Calu3 (cell line): ENCODE data around the gene CEP162. TPM values are rescaled to one million over a fixed set of nuclear protein-coding genes. Genes with fewer than 3 reads are reported as not detected.
"Not testable (repeated sequence)": the region's sequence is repeated elsewhere in the genome, so short reads cannot be mapped to it uniquely, and the experiment has no call there.

Experiments used
- BruUV-seq: library from RNA; stranded (reverse); fragments of 400-500 nt; replicated peaks from 2 replicates; lab custom pipeline; 2021; lab: Mats Ljungman, UMichigan
- CTCF ChIA-PET: fragments of 300-600 bp; sonication (Branson Sonifier 250); formaldehyde crosslinking; loops from one replicate; lab custom pipeline; 2022; ENCODE audit warnings: antibody characterized with exemption; lab: Charles Lee
- DNase-seq: peaks from one replicate; pipeline ENCODE4 v3.0.0; 2022
- H3K27ac Mint-ChIP-seq: one replicate; pipeline ENCODE4 v1.8.0; 2022; ENCODE audit warnings: mixed read lengths; ENCODE audit not compliant: unreplicated experiment
- H3K27me3 Mint-ChIP-seq: one replicate; pipeline ENCODE4 v1.8.0; 2022; ENCODE audit warnings: mixed read lengths; ENCODE audit not compliant: unreplicated experiment
- H3K36me3 Mint-ChIP-seq: one replicate; pipeline ENCODE4 v1.8.0; 2022; ENCODE audit warnings: mild to moderate bottlenecking, moderate library complexity, mixed read lengths; ENCODE audit not compliant: insufficient read depth, unreplicated experiment
- H3K4me1 Mint-ChIP-seq: one replicate; pipeline ENCODE4 v1.8.0; 2022; ENCODE audit warnings: mild to moderate bottlenecking, low read depth, mixed read lengths; ENCODE audit not compliant: unreplicated experiment
- H3K4me3 Mint-ChIP-seq: one replicate; pipeline ENCODE4 v1.8.0; 2022; ENCODE audit warnings: mild to moderate bottlenecking, low read depth, moderate library complexity, mixed read lengths; ENCODE audit not compliant: unreplicated experiment
- H3K9me3 Mint-ChIP-seq: one replicate; pipeline ENCODE4 v1.8.0; 2022; ENCODE audit warnings: low read depth, mixed read lengths; ENCODE audit not compliant: unreplicated experiment
- intact Hi-C: fragments of 100-400 bp; cut with micrococcal nuclease; formaldehyde crosslinking; loops from one replicate; pipeline ENCODE4 v1.10.0; 2022; ENCODE audit not compliant: unreplicated experiment
- total RNA-seq: library from RNA; stranded (reverse); gene quantifications from 2 replicates; pipeline ENCODE4 v1.2.3, GENCODE V29; 2022
- TF ChIP-seq, protein P1 (sequence below): fragments of 200-600 bp; IDR thresholded peaks from one replicate; pipeline ENCODE4 v1.8.0; 2022; ENCODE audit warnings: antibody characterized with exemption; ENCODE audit not compliant: unreplicated experiment

Gene CEP162
- total RNA-seq, 1 experiment from 2014 or later = 8.2 TPM

GRCh38 chr6:84086056-84086455 is 141.4 kb downstream of the CEP162 start:
- CTCF ChIA-PET = no interaction called here
- no peaks in the 10 kb centered on the region for H3K36me3 Mint-ChIP-seq
- no TSS peak for BruUV-seq
- no peak overlapping the region for H3K4me3 Mint-ChIP-seq
- intact Hi-C loops = no loop called here
- no peaks in the 10 kb centered on the region for H3K27me3 Mint-ChIP-seq
- H3K4me1 Mint-ChIP-seq = peaks cover 13% of the 10 kb centered on the region
- TF ChIP-seq, protein P1, sequence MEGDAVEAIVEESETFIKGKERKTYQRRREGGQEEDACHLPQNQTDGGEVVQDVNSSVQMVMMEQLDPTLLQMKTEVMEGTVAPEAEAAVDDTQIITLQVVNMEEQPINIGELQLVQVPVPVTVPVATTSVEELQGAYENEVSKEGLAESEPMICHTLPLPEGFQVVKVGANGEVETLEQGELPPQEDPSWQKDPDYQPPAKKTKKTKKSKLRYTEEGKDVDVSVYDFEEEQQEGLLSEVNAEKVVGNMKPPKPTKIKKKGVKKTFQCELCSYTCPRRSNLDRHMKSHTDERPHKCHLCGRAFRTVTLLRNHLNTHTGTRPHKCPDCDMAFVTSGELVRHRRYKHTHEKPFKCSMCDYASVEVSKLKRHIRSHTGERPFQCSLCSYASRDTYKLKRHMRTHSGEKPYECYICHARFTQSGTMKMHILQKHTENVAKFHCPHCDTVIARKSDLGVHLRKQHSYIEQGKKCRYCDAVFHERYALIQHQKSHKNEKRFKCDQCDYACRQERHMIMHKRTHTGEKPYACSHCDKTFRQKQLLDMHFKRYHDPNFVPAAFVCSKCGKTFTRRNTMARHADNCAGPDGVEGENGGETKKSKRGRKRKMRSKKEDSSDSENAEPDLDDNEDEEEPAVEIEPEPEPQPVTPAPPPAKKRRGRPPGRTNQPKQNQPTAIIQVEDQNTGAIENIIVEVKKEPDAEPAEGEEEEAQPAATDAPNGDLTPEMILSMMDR = no peak
- no peaks in the 10 kb centered on the region for H3K9me3 Mint-ChIP-seq
- no peak for DNase-seq
- no peak overlapping the region for H3K27ac Mint-ChIP-seq

- CTCF ChIA-PET, BruUV-seq, DNase-seq, H3K4me3 Mint-ChIP-seq, H3K36me3 Mint-ChIP-seq, intact Hi-C loops, H3K27me3 Mint-ChIP-seq, H3K27ac Mint-ChIP-seq, H3K9me3 Mint-ChIP-seq: not testable (repeated sequence)
- H3K4me1 Mint-ChIP-seq = peaks cover 13% of the 10 kb centered on the region
Measured at GRCh38 chr6:84084705-84085104, 142.7 kb downstream of the CEP162 start.

DNA sequence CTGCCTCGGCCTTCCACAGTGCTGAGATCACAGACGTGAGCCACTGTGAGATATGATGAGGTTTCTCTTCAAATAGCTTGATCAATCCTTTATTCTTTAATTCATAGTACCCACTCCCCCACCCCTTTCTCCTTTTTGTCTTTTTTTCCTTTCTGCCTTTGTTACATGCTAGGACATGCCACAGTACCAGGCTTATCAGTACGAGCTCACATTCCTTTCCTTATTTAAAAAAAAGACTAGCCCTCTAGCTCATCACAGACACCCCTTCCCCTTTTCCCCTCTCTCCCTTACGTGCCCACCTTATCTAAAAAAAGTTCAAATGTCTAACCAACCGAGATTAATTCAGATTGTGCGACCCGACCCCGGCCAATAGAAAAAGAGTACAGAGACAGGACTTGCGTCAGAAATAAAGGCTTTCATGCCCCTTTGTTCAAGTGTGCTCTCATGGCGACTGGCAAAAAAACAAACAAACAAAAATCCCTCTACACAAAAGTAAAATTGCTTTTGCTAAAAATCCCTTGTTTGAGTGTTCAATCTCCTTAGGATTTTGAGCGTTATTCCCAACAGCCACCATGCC is 144.7 kb downstream of the CEP162 start:
- DNase-seq = no peak
- Mint-ChIP-seq H3K4me1 (peaks cover 12% of the 10 kb centered on the region), H3K27ac (no peak overlapping the region), H3K36me3 (no peaks in the 10 kb centered on the region), H3K9me3 (no peaks in the 10 kb centered on the region), H3K27me3 (no peaks in the 10 kb centered on the region), H3K4me3 (no peak overlapping the region)
- no TSS peak for BruUV-seq
- CTCF ChIA-PET = no interaction called here
- intact Hi-C loops = no loop called here
- TF ChIP-seq, protein P1 = no peak

DNA sequence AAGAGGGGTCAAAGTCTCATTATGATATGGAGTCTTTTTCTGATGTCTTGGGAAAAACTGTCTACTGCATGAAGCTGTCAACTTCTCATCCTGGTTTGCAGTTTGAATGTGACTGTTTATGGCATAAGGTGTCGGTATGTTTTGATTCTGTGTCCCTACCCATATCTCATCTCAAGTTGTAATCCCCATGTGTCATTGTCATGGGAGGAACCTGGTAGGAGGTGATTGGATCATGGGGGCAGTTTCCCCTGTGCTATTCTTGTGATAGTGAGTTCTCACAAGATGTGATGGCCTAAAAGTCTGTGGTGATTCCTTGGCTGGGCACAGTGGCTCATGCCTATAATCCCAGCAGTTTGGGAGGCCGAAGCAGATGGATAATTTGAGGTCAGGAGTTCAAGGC is 146.2 kb downstream of the CEP162 start:
- H3K4me1 Mint-ChIP-seq = no peaks in the 10 kb centered on the region

DNA sequence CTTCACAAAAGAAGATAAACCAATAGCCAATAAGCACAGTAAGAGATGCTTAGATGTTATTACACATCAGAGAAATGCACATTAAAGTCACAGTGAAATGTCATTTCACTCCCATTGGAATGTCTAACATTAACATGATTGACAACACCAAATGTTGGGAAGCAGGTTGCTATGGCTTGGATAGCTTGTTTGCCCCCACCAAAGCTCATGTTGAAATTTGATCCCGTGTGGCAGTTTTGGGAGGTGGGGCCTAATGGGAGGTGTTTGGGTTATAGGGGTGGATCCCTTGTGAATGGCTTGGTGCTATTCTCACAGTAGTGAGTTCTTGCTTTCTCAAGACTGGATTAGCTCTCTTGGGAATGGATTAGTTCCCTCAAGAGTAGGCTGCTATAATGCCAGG is 149.1 kb downstream of the CEP162 start:
- CTCF ChIA-PET = no interaction called here
- intact Hi-C loops = no loop called here
- no TSS peak for BruUV-seq
- Mint-ChIP-seq H3K4me3 (no peak overlapping the region), H3K9me3 (no peaks in the 10 kb centered on the region), H3K27ac (no peak overlapping the region), H3K27me3 (no peaks in the 10 kb centered on the region), H3K4me1 (no peaks in the 10 kb centered on the region), H3K36me3 (no peaks in the 10 kb centered on the region)
- TF ChIP-seq, protein P1 = no peak
- no peak for DNase-seq

More for the DNA sequence above, 146.2 kb downstream of the CEP162 start:
- TF ChIP-seq, protein P1 = no peak
- CTCF ChIA-PET = no interaction called here
- Mint-ChIP-seq H3K9me3 (no peaks in the 10 kb centered on the region), H3K27me3 (no peaks in the 10 kb centered on the region), H3K36me3 (no peaks in the 10 kb centered on the region), H3K27ac (no peak overlapping the region), H3K4me3 (no peak overlapping the region)
- no TSS peak for BruUV-seq
- DNase-seq = no peak
- intact Hi-C loops = no loop called here
